IMR-90 (cell line): ENCODE measurements around the gene ENOX1. TPM values are rescaled to one million over a fixed set of nuclear protein-coding genes. Genes with fewer than 3 reads are reported as not detected.
A peak's percentile ranks its signal among the peaks of the same experiment; 100 is the strongest.

Experiments
- ATAC-seq: fragments of 200-7000 bp; cut with Tn5 transposase; 2 replicates; pipeline ENCODE4 v1.9.1; 2020; ENCODE audit warnings: low read depth, mild to moderate bottlenecking, moderate library complexity
- BruUV-seq: library from RNA; stranded (reverse); fragments of 400-500 nt; replicated peaks from 2 replicates; lab custom pipeline; 2021; lab: Mats Ljungman, UMichigan
- CTCF ChIA-PET: fragments of 300-600 bp; formaldehyde crosslinking; extraction: SDS; loops from one replicate; lab custom pipeline; 2021; ENCODE audit warnings: antibody characterized with exemption; lab: Yijun Ruan, JAX
- POLR2A ChIA-PET: fragments of 300-600 bp; sonication (Branson Sonifier 250); formaldehyde crosslinking; loops from one replicate; lab custom pipeline; 2022; ENCODE audit warnings: antibody characterized with exemption; ENCODE audit not compliant: unreplicated experiment; lab: Charles Lee
- DNase-seq: peaks from one replicate; pipeline ENCODE4 v3.0.0; 2013
- H2AFZ ChIP-seq: replicated peaks from 2 replicates; pipeline ENCODE3; 2013; ENCODE audit warnings: low read length, mild to moderate bottlenecking; ENCODE audit not compliant: poor library complexity
- H2AK5ac ChIP-seq: 2 replicates; pipeline ENCODE4 v1.6.1; 2013; ENCODE audit warnings: low read depth, low read length, inconsistent platforms
- H2AK9ac ChIP-seq: replicated peaks from 2 replicates; pipeline ENCODE3; 2013; ENCODE audit warnings: mild to moderate bottlenecking, low read depth, low read length, moderate library complexity; ENCODE audit not compliant: poor library complexity
- H2BK120ac ChIP-seq: 2 replicates; pipeline ENCODE4 v1.6.1; 2013; ENCODE audit warnings: low read depth, low read length, inconsistent platforms
- H2BK15ac ChIP-seq: 3 replicates; pipeline ENCODE4 v1.6.1; 2013; ENCODE audit warnings: low read depth, low read length, inconsistent platforms
- H2BK20ac ChIP-seq: 2 replicates; pipeline ENCODE4 v1.6.1; 2013; ENCODE audit warnings: low read depth, mild to moderate bottlenecking, inconsistent platforms, low read length, moderate library complexity
- H2BK5ac ChIP-seq: 2 replicates; pipeline ENCODE4 v1.6.1; 2013; ENCODE audit warnings: mild to moderate bottlenecking, low read depth, low read length, inconsistent platforms; ENCODE audit not compliant: poor library complexity, severe bottlenecking
- H3K14ac ChIP-seq: replicated peaks from 2 replicates; pipeline ENCODE4 v1.6.1; 2013; ENCODE audit warnings: low read depth, low read length, inconsistent platforms
- H3K18ac ChIP-seq: 2 replicates; pipeline ENCODE4 v1.6.1; 2013; ENCODE audit warnings: low read depth, low read length, control low read depth
- H3K23ac ChIP-seq: 2 replicates; pipeline ENCODE4 v1.6.1; 2013; ENCODE audit warnings: low read depth, low read length, inconsistent platforms
- H3K27ac ChIP-seq: 2 replicates; pipeline ENCODE4 v1.5.1; 2013; ENCODE audit warnings: mild to moderate bottlenecking, control low read depth, low read length; ENCODE audit not compliant: insufficient read depth
- H3K27me3 ChIP-seq: 2 replicates; pipeline ENCODE4 v1.6.1; 2013; ENCODE audit warnings: low read length; ENCODE audit not compliant: control insufficient read depth, insufficient read depth
- H3K36me3 ChIP-seq: 2 replicates; pipeline ENCODE4 v1.6.1; 2013; ENCODE audit warnings: low read length, mixed read lengths; ENCODE audit not compliant: control insufficient read depth, insufficient read depth
- H3K4ac ChIP-seq: 2 replicates; pipeline ENCODE4 v1.6.1; 2013; ENCODE audit warnings: low read depth, low read length, inconsistent platforms
- H3K4me1 ChIP-seq: 2 replicates; pipeline ENCODE4 v1.6.1; 2013; ENCODE audit warnings: low read length, mixed read lengths; ENCODE audit not compliant: control insufficient read depth, insufficient read depth
- H3K4me2 ChIP-seq: 2 replicates; pipeline ENCODE4 v1.6.1; 2013; ENCODE audit warnings: low read depth, mild to moderate bottlenecking, control low read depth, low read length, moderate library complexity
- H3K4me3 ChIP-seq: 2 replicates; pipeline ENCODE4 v1.5.1; 2013; ENCODE audit warnings: low read depth, mild to moderate bottlenecking, control low read depth, low read length, moderate library complexity; ENCODE audit not compliant: insufficient read depth
- H3K56ac ChIP-seq: 2 replicates; pipeline ENCODE4 v1.6.1; 2013; ENCODE audit warnings: low read length, inconsistent platforms; ENCODE audit not compliant: insufficient read depth; ENCODE audit errors: extremely low read depth
- H3K79me1 ChIP-seq, 2 experiments: 2 replicates each; pipeline ENCODE4 v1.6.1; 2013; ENCODE audit warnings: low read length in 2 of 2, inconsistent platforms in 1 of 2, low read depth in 1 of 2
- H3K9ac ChIP-seq: 2 replicates; pipeline ENCODE4 v1.6.1; 2013; ENCODE audit warnings: low read depth, low read length, control low read depth
- H3K9me1 ChIP-seq: 2 replicates; pipeline ENCODE4 v1.6.1; 2013; ENCODE audit warnings: low read length, inconsistent platforms; ENCODE audit not compliant: insufficient read depth
- H3K9me3 ChIP-seq: 2 replicates; pipeline ENCODE4 v1.6.1; 2013; ENCODE audit warnings: low read length; ENCODE audit not compliant: control insufficient read depth, insufficient read depth
- H4K20me1 ChIP-seq: 2 replicates; pipeline ENCODE4 v1.6.1; 2013; ENCODE audit warnings: low read length, inconsistent platforms; ENCODE audit not compliant: insufficient read depth
- H4K5ac ChIP-seq: 2 replicates; pipeline ENCODE4 v1.6.1; 2013; ENCODE audit warnings: mild to moderate bottlenecking, low read depth, low read length, control low read depth
- H4K8ac ChIP-seq, 2 experiments: 2 replicates each; pipeline ENCODE4 v1.6.1; 2013; ENCODE audit warnings: low read depth in 2 of 2, low read length in 2 of 2, control low read depth in 1 of 2, inconsistent platforms in 1 of 2
- H4K91ac ChIP-seq: 2 replicates; pipeline ENCODE4 v1.6.1; 2013; ENCODE audit warnings: low read depth, low read length, inconsistent platforms; ENCODE audit not compliant: insufficient read depth
- BHLHE40 ChIP-seq: fragments of 150-350 bp; IDR thresholded peaks from 2 replicates; pipeline ENCODE4 v1.6.1; 2016; ENCODE audit warnings: mild to moderate bottlenecking, low read depth, low read length
- CEBPB ChIP-seq: IDR thresholded peaks from 2 replicates; pipeline ENCODE4 v1.6.1; 2012; ENCODE audit warnings: low read depth, low read length, improper control_type of control experiment
- CHD1 ChIP-seq: IDR thresholded peaks from 2 replicates; pipeline ENCODE4 v1.6.1; 2012; ENCODE audit warnings: low read depth, low read length, improper control_type of control experiment
- FOS ChIP-seq: fragments of 150-350 bp; IDR thresholded peaks from 2 replicates; pipeline ENCODE4 v1.6.1; 2016; ENCODE audit warnings: low read depth, low read length
- MAFK ChIP-seq: IDR thresholded peaks from 2 replicates; pipeline ENCODE4 v1.6.1; 2012; ENCODE audit warnings: low read depth, low read length, improper control_type of control experiment
- MAZ ChIP-seq: IDR thresholded peaks from 2 replicates; pipeline ENCODE4 v1.6.1; 2012; ENCODE audit warnings: low read depth, mild to moderate bottlenecking, low read length, improper control_type of control experiment, moderate library complexity, borderline replicate concordance
- MXI1 ChIP-seq: IDR thresholded peaks from 2 replicates; pipeline ENCODE4 v1.6.1; 2012; ENCODE audit warnings: low read depth, mild to moderate bottlenecking, low read length, moderate library complexity, borderline replicate concordance
- NFE2L2 ChIP-seq: fragments of 150-350 bp; IDR thresholded peaks from 2 replicates; pipeline ENCODE4 v1.6.1; 2016; ENCODE audit warnings: low read depth, mild to moderate bottlenecking, low read length
- POLR2A ChIP-seq: IDR thresholded peaks from 2 replicates; pipeline ENCODE4 v1.6.1; 2012; ENCODE audit warnings: mild to moderate bottlenecking, low read depth, low read length
- RAD21 ChIP-seq: IDR thresholded peaks from 2 replicates; pipeline ENCODE4 v1.6.1; 2012; ENCODE audit warnings: low read length, improper control_type of control experiment
- RCOR1 ChIP-seq: IDR thresholded peaks from 2 replicates; pipeline ENCODE4 v1.6.1; 2012; ENCODE audit warnings: mild to moderate bottlenecking, low read length, improper control_type of control experiment; ENCODE audit not compliant: insufficient replicate concordance
- RFX5 ChIP-seq: IDR thresholded peaks from 2 replicates; pipeline ENCODE4 v1.8.0; 2012; ENCODE audit warnings: low read depth, mild to moderate bottlenecking, low read length, moderate library complexity
- SMC3 ChIP-seq: fragments of 150-350 bp; IDR thresholded peaks from 2 replicates; pipeline ENCODE4 v1.6.1; 2016; ENCODE audit warnings: low read depth, mild to moderate bottlenecking, antibody characterized with exemption, low read length, moderate library complexity
- WGBS, 2 experiments: methylation state at CpG; one replicate each; pipeline versions ENCODE4 v1.1.5 to v1.1.7; 2013; ENCODE audit warnings: missing lambda C conversion rate in 2 of 2; ENCODE audit not compliant: insufficient read length in 1 of 2; ENCODE audit errors: extremely low coverage in 2 of 2; 5-methylcytosine and 5-hydroxymethylcytosine counted together
- dilution Hi-C: fragments of 300-500 bp; cut with HindIII; formaldehyde crosslinking; loops from one replicate; pipeline ENCODE4 v1.14.3; 2018; ENCODE audit warnings: low sequenced_read_pairs; ENCODE audit not compliant: unreplicated experiment
- in situ Hi-C: fragments of 300-500 bp; cut with MboI; formaldehyde crosslinking; loops from 3 replicates; pipeline ENCODE4 v1.14.3; 2019; ENCODE audit warnings: low sequenced_read_pairs, inconsistent platforms, mixed read lengths
- intact Hi-C: fragments of 100-400 bp; cut with micrococcal nuclease; formaldehyde crosslinking; loops from 2 replicates; pipeline ENCODE4 v1.10.0; 2022
- polyA plus RNA-seq, 3 experiments: library from polyadenylated mRNA; depleted of rRNA; stranded (reverse); fragments of >200 nt; gene quantifications; 2 replicates each; pipeline ENCODE4 v1.2.3, GENCODE V29; 2012; ENCODE audit warnings: low replicate concordance in 1 of 3
- total RNA-seq: library from RNA; depleted of rRNA; stranded (reverse); fragments of >200 nt; gene quantifications from 2 replicates; pipeline ENCODE4 v1.2.3, GENCODE V29; 2012
- TF ChIP-seq, protein P1 (sequence below): fragments of 150-350 bp; IDR thresholded peaks from 2 replicates; pipeline ENCODE4 v1.6.1; 2017; ENCODE audit warnings: mild to moderate bottlenecking, antibody characterized with exemption, low read length, low read depth
- TF ChIP-seq, protein P2 (sequence below): conservative IDR thresholded peaks from 2 replicates; pipeline ENCODE4 v1.5.1; 2012; ENCODE audit warnings: mild to moderate bottlenecking, low read depth, low read length, improper control_type of control experiment
- TF ChIP-seq, protein P3 (sequence below): fragments of 150-350 bp; IDR thresholded peaks from 2 replicates; pipeline ENCODE4 v1.6.1; 2016; ENCODE audit warnings: low read depth, mild to moderate bottlenecking, low read length, moderate library complexity, borderline replicate concordance

ENOX1 gene
- total and polyA plus RNA-seq, 2 of the 4 experiments (the other 2 are of a cell fraction): 0.99 to 1.3 TPM

DNA sequence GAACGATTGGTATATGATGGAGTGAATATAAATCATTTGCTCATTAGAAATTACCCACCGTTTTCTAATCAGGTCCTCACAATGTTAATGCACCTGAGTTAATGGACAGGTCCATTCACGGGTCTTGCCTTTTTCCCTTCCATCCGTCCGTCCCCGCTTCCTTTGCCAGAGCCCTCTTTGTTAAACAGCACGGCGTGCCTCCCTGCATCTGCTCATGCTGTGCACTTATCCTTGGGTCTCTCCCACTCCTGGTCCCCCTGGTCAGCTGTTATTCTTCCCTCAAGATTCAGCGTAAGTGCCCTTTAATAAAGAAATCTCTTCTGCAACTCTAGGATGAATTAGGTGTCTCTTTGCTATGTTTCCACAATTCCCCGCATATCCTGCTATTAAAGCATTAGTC is 438.9 kb downstream of the ENOX1 start:
- no peak overlapping the region for H4K8ac ChIP-seq
- intact Hi-C loops: no loop called here
- H3K4me3 ChIP-seq: no peak overlapping the region
- H3K56ac ChIP-seq: no peak overlapping the region
- H2AK9ac ChIP-seq: no peak overlapping the region
- H3K27ac ChIP-seq: no peak overlapping the region
- POLR2A ChIA-PET: no interaction called here
- no peak overlapping the region for H2BK15ac ChIP-seq
- no peak overlapping the region for H3K9ac ChIP-seq
- no peaks in the 10 kb centered on the region for H3K79me1 ChIP-seq
- TF ChIP-seq, protein P1, sequence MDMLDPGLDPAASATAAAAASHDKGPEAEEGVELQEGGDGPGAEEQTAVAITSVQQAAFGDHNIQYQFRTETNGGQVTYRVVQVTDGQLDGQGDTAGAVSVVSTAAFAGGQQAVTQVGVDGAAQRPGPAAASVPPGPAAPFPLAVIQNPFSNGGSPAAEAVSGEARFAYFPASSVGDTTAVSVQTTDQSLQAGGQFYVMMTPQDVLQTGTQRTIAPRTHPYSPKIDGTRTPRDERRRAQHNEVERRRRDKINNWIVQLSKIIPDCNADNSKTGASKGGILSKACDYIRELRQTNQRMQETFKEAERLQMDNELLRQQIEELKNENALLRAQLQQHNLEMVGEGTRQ: no peak
- TF ChIP-seq, protein P2, sequence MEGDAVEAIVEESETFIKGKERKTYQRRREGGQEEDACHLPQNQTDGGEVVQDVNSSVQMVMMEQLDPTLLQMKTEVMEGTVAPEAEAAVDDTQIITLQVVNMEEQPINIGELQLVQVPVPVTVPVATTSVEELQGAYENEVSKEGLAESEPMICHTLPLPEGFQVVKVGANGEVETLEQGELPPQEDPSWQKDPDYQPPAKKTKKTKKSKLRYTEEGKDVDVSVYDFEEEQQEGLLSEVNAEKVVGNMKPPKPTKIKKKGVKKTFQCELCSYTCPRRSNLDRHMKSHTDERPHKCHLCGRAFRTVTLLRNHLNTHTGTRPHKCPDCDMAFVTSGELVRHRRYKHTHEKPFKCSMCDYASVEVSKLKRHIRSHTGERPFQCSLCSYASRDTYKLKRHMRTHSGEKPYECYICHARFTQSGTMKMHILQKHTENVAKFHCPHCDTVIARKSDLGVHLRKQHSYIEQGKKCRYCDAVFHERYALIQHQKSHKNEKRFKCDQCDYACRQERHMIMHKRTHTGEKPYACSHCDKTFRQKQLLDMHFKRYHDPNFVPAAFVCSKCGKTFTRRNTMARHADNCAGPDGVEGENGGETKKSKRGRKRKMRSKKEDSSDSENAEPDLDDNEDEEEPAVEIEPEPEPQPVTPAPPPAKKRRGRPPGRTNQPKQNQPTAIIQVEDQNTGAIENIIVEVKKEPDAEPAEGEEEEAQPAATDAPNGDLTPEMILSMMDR: no peak
- TF ChIP-seq RAD21 (no peak), MXI1 (no peak), CHD1 (no peak), RCOR1 (no peak), BHLHE40 (no peak), MAZ (no peak), POLR2A (no peak), SMC3 (no peak), CEBPB (no peak), FOS (no peak), NFE2L2 (no peak), RFX5 (no peak), MAFK (no peak)
- TF ChIP-seq, protein P3, sequence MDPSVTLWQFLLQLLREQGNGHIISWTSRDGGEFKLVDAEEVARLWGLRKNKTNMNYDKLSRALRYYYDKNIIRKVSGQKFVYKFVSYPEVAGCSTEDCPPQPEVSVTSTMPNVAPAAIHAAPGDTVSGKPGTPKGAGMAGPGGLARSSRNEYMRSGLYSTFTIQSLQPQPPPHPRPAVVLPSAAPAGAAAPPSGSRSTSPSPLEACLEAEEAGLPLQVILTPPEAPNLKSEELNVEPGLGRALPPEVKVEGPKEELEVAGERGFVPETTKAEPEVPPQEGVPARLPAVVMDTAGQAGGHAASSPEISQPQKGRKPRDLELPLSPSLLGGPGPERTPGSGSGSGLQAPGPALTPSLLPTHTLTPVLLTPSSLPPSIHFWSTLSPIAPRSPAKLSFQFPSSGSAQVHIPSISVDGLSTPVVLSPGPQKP: no peak
- no peak overlapping the region for H4K5ac ChIP-seq
- 0 out of 2 replicates have a peak overlapping the region, but pooled peaks have one; percentile 16 for H2BK120ac ChIP-seq
- no CpG with 5 or more reads among the region's 10 CpGs for WGBS, 2 experiments
- no peaks in the 10 kb centered on the region for H3K9me1 ChIP-seq
- H2AK5ac ChIP-seq: no peak overlapping the region
- H3K18ac ChIP-seq: no peak overlapping the region
- CTCF ChIA-PET: no interaction called here
- no peak for ATAC-seq
- no TSS peak for BruUV-seq
- H3K27me3 ChIP-seq: peaks cover 1% of the 10 kb centered on the region
- H3K23ac ChIP-seq: no peak overlapping the region
- no peaks in the 10 kb centered on the region for H3K4me1 ChIP-seq
- no peak for DNase-seq
- H3K36me3 ChIP-seq: no peaks in the 10 kb centered on the region
- H3K14ac ChIP-seq: no peak overlapping the region
- no peak overlapping the region for H2BK5ac ChIP-seq
- dilution Hi-C loops: no loop called here
- no peak overlapping the region for H3K4ac ChIP-seq
- no peak overlapping the region for H4K91ac ChIP-seq
- peak overlapping the region; percentile 58 for H2AFZ ChIP-seq
- H3K9me3 ChIP-seq: no peaks in the 10 kb centered on the region
- in situ Hi-C loops: no loop called here
- H2BK20ac ChIP-seq: no peak overlapping the region
- no peak overlapping the region for H3K4me2 ChIP-seq
- no peaks in the 10 kb centered on the region for H4K20me1 ChIP-seq
